ENCODE measurements around the gene RELT.

Gene RELT, protein sequence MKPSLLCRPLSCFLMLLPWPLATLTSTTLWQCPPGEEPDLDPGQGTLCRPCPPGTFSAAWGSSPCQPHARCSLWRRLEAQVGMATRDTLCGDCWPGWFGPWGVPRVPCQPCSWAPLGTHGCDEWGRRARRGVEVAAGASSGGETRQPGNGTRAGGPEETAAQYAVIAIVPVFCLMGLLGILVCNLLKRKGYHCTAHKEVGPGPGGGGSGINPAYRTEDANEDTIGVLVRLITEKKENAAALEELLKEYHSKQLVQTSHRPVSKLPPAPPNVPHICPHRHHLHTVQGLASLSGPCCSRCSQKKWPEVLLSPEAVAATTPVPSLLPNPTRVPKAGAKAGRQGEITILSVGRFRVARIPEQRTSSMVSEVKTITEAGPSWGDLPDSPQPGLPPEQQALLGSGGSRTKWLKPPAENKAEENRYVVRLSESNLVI

DNA sequence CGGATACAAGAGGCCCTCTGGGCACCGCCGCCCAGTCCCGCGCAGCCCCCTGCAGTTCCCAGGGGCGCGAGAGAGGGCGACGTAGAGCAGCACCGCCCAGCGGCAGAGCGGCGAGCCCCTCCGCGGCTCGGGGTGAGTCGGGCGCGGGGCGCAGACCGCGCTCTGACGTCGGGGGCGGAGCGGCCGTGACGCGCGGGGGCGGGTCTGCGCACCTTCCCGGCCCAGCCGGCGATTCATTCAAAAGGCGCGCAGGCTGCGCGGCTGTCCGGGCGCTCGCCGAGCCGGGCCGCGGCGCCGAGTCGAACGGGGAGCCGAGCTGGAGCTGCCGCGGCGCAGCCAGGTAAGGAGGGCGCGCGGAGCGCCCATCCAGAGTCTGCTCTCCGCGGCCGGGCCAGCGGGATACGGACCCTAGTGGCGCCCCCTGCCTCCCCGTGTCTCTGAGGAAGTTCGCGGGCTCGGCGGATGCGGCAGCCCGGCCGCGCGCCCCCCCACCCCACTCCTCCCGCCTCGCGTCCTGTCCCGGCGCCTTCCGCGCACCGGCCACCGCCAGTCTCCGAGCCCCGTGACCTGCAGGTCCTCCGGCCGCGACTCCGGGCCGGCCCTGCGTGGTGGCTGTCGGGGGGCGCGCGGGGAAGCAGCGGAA is at the start of gene RELT:
Gene RELT, plus strand, starts transcription at position 240 of the 643 bp plus-strand sequence. CDS start 12,738 bp downstream, outside the sequence.
- peak; percentile 93 for DNase-seq (ENCODE audit: low spot score)

DNA sequence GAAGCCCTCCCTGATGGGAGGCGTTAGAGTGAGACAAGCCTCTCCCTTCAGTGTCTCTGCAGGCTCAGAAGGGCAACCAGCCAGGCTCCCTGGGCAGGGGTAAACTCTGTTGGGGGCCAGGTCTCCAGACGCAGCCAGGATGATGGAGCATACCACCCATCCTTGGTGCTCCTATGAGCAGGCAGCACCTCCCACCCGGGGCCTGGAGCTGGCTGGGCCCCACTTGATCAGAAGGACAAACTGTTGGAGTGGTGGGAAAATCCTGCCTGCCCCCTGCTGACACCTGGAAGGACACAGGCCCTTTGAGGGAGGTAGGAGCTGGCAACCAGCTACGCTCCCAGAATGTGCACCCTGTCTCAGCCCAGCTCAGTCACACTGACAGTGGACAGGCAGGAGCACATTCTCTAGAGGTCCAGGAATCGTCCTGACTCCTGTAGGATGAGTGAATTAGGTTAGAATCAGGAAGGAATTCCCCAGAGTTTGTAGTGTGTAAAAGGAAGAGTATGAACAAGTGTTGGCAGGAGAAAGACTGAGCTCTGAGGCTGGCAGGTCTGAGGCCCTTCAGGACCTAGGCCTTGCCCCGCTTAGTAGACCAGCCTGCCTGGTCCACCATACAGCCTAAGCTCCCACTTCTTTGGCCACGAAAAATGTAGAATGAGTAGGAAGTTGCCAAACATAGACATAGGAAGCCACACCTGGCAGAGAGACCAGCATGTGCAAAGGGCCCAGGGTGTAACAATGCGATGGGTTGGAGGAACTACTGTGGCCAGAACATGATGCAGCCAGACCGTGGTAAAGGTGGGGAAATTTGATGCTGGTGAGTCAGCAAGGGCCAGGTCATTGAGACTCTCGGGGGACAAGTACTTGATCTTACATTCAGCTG is 49.0 kb upstream of the RELT start:
- DNase-seq (ENCODE audit: low spot score) = no peak

DNA sequence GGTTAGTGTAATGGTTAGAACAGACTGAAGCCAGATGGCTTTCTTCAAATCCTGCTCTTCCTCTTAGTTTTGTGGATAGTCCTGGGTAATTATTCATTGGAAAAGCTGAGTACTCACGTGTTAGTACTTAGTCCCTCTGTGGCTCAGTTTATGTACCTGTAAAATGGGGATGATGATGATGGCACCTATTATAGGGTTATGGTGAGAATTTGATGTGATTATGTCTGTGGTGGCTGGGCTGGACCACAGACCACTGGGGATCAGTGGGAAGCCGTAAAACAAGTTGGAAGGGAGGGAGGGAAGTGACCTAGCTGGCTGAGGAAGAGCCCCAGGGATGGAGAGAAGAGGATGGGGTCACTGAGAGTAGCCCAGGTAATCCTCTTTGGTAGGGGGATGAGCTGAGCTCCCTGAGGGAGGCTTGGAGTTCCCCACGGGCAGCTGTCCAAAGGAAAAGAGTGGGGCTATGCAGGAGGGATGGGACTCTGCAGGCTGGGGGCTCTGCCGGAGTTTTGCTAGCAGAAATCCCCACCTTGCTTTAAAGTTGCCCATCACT is 48.3 kb upstream of the RELT start:
- no peak for DNase-seq (ENCODE audit: low spot score)

DNA sequence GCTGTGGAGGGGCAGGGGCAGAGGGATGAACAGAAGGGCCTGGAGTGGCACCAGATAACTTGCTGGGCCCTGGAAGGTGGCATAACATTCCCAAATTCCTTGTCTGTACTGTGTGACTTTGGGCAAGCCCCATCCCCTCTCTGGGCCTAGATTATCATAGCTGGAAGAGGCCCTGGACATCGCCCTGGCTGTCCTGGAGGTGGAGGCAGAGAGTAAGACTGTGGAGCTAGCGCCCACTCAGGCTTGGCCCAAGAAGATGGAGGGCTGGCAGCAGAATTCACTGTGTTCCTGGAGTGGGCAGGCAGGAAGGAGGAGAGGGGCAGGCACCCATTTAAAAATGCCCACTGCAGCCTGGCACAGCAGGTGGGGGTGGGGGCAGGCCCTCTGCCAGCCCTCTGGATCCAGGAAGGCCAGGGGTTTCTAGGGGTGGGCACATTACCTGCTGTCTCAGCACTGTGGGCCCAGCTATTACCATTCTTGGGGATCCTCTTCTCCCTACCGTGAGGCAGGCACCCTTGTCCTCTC is 45.6 kb upstream of the RELT start:
- DNase-seq (ENCODE audit: low spot score) = no peak

DNA sequence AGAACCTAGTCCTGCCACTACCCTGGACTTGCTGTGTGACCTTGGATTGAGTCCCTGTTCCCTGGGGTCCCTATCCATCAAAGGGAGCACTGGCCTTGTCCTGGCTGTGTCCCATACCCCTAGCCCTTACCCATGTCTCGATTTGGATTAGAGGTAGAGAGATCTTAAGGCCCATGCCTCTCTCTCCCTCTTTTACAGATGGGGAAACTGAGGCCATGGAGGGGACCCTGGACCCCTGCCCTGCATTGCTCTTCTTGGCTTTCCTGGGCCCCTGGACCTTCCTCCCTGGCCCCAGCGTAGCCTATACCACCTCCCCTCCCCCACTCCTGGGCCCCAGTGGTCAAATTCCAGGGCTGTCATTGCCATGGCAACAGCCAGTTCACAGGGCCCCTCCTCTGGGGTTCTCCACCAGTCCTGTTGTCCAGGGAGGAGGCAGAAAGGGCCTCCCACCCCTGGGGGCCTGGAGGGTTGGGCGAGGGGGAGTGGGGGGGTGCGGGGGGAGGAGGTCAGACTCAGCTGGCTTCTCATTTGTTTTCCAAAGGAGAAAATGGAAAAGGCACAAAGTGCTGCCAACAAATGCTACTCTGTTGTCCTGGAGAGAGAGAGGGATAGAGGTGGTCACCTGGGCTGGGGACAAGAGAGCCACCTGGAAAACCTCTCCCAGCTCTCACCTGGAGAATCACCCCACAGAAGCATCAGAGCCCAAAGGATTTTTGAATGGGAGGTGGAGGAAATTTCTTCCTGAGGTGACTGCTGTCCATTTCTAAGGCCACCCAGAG is 44.9 kb upstream of the RELT start:
- DNase-seq (ENCODE audit: low spot score) = no peak

DNA sequence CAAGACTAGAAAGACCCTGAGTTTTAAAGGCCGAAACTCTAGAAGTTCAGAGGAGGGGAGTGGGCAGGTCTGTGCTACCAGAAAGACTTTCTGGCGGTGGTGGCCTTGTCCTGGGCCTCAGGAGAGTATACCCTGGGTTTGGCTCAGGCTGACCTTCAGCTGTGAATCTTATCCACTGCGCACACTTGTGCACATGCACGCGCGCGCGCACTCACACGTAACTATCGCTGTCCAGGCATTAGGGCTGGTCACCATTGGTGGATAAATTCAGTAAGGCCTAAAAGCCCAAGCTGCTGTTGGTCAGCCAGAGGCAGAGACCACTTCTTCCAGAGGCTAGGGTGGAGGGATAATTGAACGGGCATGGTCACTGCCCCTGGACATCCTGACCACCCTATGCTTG is 43.0 kb upstream of the RELT start:
- DNase-seq (ENCODE audit: low spot score) = no peak

DNA sequence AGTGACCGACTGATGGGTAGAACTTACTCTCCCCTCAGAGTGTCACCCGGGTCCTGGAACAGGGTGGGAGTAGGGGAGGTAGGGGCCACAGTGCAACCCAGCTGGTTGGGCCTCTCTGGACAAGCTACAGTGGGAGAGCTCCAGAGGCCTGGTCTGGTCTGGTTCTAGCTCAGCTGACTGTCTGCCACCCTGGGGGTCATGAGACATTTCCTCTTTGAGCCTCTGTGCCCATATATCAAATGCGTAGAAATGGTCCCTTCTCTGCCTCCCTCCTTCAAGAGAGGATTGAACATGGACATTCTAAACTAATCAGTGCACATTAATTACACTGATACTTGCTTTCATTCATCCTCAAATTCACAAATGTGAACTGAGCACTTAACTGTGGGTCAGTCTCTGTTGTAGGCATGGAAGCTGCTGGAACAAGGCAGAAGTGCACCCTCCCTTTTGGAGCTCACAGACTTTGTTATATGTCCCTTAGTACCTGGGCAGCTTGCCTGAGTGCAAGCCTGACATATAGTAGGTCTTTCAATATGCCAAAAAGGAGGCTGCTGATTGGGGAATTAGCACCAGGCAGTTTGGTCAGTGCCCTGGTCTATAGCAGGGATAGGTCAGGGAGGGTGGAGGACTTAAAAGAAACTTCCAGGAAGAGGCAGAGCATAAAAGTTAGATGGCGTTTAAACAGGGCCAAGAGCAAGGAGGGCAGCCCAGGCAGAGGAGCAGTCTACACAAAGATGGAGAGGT is 42.4 kb upstream of the RELT start:
- DNase-seq (ENCODE audit: low spot score) = no peak

DNA sequence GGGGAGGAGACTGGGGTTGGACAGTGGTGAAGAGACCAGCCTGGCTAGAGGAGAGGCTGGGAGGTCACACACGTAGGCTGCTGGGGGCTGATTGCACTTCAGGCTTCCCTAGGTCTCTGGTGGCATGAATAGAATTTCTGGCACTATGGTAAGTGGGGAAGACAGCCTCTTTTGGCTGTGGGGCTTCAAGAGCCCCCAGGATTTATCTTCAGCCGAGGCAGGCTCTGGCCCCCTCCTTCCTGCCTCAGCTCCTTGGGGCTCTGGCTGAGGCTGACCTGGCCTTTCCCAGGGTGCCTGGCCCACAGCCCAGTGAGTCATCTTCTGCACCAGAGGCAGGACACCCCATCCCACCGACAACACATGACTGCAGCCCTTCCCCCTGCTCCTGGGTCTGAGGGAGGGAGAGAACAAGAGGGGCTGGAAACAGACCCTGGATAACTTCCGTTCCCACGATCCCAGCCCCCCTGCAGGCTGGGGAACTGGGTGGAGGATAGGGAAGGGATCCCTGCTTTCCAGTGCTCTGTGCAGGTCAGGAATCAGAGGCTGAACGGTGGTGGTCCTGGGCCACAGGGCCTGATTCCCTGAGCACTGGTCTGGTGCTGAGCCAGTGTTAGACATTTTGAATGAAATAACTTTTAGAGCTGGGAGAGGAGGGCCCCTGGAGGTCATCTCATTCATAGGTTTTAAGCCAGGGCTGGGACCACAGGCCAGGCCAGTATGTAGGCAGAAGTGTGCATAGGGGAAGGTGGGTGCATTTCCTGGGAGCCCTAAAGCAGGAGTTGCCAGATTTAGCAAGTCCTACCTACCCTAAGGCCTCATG is 41.6 kb upstream of the RELT start:
- DNase-seq (ENCODE audit: low spot score) = no peak

DNA sequence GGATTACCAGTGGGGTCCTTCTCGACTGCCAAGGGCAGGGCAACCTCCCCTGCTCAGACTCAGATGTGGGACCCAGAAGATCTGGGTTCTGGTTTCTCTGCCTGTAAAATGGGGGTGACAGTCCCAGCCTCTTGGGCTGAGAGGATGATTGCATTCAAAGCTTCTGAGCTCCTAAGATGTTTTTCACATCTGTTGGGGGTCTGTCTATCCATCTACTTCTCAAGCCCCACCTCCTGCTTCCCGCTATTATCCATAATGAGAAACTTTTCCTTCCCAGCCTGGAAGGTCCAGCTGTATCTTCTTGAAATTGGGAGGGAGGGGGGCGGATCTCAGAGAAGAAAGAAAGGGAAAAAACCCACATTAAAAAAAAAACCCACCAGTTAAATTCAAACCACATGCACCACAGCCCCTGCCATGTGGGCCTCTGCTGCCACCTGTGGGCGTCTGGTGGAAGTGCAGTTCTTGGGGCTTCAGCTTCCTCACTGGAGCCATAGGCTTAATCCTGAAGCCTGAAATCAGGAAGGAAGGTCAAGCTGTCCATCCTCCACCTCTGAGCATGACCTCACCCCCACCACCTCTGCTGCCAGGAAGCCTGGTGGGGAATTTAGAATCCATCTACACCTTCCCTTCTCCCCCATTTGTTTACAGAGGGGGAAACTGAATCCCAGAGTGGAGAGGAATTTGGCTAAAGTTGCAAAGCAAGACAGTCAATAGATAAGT is 40.8 kb upstream of the RELT start:
- peak; percentile 75 for DNase-seq (ENCODE audit: low spot score)

DNA sequence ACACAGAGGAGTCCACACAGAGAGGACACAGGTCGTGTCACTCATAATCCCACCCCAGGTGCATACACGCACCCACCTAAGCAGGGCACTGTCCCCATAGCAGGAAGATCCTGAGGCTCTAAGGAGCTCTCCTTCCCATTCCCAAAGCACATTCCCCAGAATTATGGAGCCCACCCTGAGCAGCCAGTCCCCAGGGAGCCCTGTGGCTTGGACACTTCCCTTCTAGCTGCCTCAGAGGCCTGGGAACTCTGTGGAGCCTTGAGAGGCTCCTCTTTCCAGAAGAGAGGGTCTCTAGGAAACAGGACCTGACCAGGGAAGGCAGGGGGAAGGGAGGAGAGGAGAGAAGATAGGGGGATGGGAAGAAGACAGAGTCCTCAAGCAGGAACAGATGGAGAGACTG is 38.4 kb upstream of the RELT start:
- no peak for DNase-seq (ENCODE audit: low spot score)

DNA sequence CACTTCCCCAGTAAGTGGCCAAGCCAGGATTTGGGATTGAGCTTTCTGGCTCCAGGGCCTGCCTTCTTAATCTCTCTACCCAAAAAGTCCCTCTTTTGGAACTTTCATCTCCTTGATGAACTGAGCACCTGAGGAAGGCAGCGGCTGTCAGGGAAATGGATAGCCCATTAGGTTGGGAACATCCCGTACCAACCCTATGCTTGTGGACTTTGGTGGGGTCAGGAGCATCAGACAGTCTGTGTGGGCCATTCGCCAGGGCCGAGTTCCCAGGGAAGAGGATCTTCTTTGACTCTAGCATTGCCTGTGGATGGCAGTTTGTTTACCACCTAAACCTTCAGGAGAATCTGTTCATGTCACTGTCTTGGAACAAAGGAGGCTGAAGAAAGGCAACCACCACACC is 37.9 kb upstream of the RELT start:
- DNase-seq (ENCODE audit: low spot score) = no peak

DNA sequence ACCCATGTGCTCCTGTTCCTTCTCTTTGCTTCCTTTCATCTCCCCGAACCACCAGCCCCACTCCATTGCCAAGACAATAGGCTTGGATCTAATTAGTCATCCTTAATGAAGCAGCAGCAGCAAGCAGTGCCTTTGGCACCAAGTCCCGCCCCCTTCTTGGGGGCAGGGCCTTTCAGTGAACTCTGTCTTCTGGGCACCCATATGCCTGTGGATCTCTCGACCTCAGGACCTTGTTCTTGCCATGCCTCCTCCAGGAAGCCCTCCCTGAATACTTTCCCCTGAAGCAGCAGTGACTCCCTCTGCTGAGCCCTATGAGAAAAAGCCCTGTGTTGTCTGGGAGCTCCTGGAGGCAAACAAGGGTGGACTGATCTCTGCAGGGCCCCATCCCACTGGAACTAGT is 36.0 kb upstream of the RELT start:
- DNase-seq (ENCODE audit: low spot score) = no peak

DNA sequence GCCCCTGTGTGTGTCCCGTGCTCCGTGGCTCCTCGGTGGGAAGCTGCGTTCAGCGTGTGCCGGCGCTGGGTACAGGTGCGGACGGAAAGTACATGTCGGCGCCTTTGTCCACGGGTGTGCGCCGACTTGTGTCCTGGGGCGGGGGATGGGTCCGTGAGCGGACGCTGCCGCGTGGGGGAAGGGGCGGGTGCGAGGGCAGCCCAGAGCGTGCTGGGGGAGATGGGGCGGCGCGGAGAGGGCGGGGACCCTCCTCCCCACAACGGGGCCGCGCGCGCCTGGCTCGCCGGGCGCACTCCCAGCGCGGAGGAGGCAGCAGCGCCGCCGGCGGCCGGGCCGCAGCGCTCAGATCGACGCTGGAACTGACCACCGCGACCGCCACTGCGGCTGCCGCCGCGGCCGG is 33.6 kb upstream of the RELT start:
- DNase-seq (ENCODE audit: low spot score) = no peak

DNA sequence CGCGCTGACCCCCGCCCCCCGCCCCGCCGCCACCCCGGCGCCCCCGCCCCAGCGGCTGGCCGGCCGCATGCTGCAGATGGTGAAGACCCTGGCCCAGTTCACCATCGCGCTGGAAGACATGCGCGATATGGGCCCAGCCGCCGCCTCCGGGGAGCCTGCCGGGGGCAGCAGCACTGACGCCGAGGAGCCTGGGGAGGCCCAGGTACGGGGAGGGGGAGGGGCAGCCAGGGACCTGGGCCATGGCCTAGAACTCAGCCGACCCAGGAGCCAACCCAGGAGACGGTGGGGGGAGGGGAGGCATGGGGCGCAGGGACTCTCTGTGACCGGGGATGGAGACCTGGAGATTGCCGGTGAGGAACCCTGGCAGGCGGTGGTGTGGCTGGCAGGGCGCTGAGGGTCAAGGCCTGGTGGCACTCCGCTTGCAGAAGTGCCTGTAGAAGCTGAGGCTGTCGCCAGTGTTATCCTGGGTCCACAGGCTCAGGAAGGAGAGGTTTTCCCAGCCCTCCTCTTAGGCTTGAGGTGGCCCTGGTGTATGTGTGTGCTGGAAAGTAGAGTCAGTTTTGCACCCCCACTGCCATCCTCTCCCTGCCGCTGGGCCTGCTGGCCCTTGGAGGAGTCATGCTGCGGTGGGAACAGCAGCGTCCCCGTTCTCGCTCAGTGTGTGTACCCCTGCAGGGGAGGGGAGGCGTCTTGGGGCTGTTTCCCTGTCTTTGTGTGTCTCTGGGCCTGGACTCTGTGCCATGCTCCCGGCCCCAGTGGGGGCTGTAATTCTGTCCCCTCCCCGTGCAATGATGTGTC is 32.9 kb upstream of the RELT start:
- no peak for DNase-seq (ENCODE audit: low spot score)

DNA sequence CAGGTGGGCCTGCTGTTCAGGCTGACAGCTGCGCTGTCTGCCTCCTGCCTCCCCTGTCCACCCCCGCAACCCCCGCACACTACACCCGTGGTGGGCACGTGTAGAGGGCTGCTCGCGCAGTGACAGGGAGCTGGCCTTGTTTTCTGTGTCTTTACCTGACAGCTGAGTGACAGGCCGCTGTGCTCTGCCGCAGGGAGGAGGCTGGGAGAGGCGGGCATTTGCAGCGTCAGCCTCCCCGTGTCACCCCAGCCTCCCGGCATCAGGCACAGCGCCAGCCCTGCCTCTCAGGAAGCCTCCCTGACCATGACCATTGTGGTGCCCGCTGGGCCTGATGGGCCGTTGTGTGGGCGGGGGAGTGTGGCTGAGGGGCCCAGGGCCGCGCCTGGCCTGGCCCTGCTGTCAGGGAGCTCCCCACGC is 32.0 kb upstream of the RELT start:
- no peak for DNase-seq (ENCODE audit: low spot score)

DNA sequence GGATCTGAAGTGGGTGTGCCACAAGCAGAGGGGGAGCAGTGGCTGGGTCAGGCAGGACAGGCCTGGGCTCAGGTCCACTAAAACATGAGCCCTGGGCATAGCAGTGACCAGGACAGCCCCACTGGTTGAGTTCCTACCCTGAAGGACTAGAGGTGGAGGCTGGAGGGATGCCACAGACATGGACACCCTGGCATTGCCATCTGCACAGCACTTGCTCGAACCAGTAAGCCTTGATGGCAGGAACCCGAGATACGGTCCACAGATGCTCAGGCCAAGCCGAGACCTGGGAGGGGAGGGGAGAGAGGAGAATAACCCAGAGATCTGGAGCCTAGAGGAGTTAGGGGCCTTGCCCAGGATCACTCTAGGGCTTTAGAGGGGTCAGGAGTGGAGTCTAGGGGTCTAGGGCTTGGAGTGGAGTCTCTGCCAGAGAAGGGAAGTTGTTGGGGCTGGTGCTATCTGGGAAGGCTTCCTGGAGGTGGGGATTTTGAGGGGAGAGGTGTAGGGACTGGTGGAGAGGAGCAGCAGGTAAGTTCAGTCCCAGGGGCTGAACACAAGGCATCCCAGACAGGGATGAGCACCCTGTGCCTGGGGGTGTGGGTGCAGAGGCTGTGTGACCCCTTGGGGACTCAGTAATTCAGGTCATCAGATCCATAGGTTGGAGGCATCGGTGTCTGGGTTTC is 30.6 kb upstream of the RELT start:
- no peak for DNase-seq (ENCODE audit: low spot score)

DNA sequence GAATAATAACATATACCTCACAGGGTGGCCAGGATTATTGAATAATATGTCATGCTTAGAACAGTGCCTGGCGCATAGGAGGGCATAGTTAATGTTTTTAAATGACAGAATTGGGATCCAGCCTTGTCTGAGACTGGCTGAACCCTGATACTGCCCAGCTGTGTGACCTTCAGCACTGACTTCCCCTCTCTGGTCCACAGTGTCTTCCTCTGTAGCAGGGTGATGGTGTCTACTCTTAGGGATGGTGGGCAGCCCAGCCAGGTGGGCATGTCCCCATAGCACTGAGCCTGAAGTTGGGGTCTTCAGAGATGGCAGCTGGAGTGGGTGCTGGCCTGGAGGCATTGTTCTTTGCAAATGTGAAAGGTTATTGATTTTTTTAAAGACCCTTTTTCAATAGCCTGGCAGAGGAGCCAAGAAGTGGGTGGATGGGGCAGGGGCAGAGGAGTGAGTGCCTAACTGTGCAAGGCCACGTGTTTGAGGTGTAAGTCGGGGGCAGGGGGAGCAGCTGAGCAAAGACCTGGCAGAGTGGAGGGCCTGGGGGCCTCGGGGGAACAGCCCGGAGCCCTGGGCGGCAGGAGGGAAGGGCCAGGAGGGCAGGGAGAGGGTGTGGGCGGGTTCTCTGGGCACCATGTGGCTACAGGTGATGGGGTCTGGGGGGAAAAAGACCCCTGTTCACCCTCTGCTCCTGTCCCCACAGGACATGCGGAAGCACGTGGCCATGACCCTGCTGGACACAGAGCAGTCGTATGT is 29.8 kb upstream of the RELT start:
- DNase-seq (ENCODE audit: low spot score) = no peak

Data from hematopoietic multipotent progenitor cell treated with erythropoietin and hydrocortisone succinate and interleukin-3 and kit ligand, for 15 days (in vitro differentiated cells).